ENCODE measurements around the gene PLA2G6.
A peak's percentile ranks its signal among the peaks of the same experiment; 100 is the strongest.

DNA sequence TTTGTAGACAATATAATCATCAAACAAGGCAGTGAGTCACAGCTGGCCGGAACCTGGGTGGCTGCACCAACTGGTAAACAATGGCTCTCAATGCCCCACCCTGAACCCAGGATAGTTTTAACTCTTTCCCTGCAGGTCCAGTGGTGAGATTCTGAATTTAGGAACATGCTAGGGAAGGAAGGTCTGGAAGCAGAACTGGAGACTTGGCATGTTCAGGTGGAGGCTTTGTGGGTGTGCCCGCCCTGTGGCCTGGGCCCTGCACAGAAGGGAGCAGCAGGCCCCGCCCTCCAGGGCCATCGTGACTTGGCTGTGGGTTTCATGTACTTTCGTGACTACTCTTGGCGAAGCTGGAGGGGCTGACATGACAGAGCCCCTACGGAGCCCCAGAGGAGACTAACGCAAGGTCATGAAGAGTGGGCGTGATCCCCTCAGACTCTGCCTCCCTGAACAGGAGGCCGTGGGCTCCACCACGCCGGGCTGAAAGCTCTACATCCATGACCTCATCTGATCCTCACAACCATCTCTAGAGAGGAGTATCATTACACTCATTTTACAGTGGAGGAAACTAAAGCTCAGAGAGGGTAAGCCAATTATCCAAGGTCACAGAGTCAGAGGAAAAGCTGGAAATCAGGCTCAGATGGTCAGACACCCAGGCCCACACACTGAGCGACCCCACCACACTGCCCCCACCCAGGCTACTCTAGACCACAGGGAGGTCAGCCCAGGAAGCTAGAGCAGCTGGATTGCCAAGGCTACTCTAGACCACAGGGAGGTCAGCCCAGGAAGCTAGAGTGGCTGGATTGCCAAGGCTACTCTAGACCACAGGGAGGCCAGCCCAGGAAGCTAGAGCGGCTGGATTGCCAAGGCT is 47.5 kb upstream of the PLA2G6 start:
- TF ChIP-seq EP300 (IDR thresholded peaks at IDR 0.05; ENCODE audit: low read depth) (no peak), POLR2A (IDR thresholded peaks at IDR 0.05) (no peak), POLR2AphosphoS5 (IDR thresholded peaks at IDR 0.05) (peak in 2 of 3 donors; percentile 45 to 52)
- TF ChIP-seq, protein P1, sequence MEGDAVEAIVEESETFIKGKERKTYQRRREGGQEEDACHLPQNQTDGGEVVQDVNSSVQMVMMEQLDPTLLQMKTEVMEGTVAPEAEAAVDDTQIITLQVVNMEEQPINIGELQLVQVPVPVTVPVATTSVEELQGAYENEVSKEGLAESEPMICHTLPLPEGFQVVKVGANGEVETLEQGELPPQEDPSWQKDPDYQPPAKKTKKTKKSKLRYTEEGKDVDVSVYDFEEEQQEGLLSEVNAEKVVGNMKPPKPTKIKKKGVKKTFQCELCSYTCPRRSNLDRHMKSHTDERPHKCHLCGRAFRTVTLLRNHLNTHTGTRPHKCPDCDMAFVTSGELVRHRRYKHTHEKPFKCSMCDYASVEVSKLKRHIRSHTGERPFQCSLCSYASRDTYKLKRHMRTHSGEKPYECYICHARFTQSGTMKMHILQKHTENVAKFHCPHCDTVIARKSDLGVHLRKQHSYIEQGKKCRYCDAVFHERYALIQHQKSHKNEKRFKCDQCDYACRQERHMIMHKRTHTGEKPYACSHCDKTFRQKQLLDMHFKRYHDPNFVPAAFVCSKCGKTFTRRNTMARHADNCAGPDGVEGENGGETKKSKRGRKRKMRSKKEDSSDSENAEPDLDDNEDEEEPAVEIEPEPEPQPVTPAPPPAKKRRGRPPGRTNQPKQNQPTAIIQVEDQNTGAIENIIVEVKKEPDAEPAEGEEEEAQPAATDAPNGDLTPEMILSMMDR (IDR thresholded peaks at IDR 0.05), result no peak
